Neural crest cell (in vitro differentiated cells): ENCODE measurements around the gene RAPGEF5. TPM values are rescaled to one million over a fixed set of nuclear protein-coding genes. Genes with fewer than 3 reads are reported as not detected.

ENCODE experiments used
- DNase-seq: peaks from one replicate; pipeline ENCODE4 v3.0.0; 2021; ENCODE audit warnings: low read depth, mixed read lengths, low spot score
- H3K27ac Mint-ChIP-seq: one replicate; pipeline ENCODE4 v1.8.0; 2021; ENCODE audit warnings: mild to moderate bottlenecking, mixed read lengths; ENCODE audit not compliant: unreplicated experiment
- H3K27me3 Mint-ChIP-seq: 2 replicates; pipeline ENCODE4 v1.8.0; 2021; ENCODE audit warnings: low read depth, mild to moderate bottlenecking, mixed read lengths
- H3K36me3 Mint-ChIP-seq: 2 replicates; pipeline ENCODE4 v1.8.0; 2021; ENCODE audit warnings: low read depth, mild to moderate bottlenecking, mixed read lengths
- H3K4me1 Mint-ChIP-seq: 2 replicates; pipeline ENCODE4 v1.8.0; 2021; ENCODE audit warnings: mixed read lengths
- H3K4me3 Mint-ChIP-seq: one replicate; pipeline ENCODE4 v1.8.0; 2021; ENCODE audit warnings: mild to moderate bottlenecking, mixed read lengths
- H3K9me3 Mint-ChIP-seq: 2 replicates; pipeline ENCODE4 v1.8.0; 2021; ENCODE audit warnings: mixed read lengths
- CTCF ChIP-seq: fragments of 200-600 bp; sonication (generic); conservative IDR thresholded peaks from 2 replicates; pipeline ENCODE4 v1.5.0; 2021; ENCODE audit warnings: antibody characterized with exemption, mild to moderate bottlenecking
- total RNA-seq: library from RNA; stranded (reverse); gene quantifications from 2 replicates; pipeline ENCODE4 v1.2.1, GENCODE V29; 2021

Gene RAPGEF5
- total RNA-seq, 1 donor from 2014 or later: 6.0 TPM

GRCh38 chr7:22278660-22279059 is 78.3 kb downstream of the RAPGEF5 start:
- no peak for DNase-seq
- Mint-ChIP-seq H3K36me3 (peaks cover 2% of the 10 kb centered on the region), H3K4me3 (no peak overlapping the region), H3K27me3 (no peaks in the 10 kb centered on the region), H3K4me1 (no peaks in the 10 kb centered on the region), H3K9me3 (peaks cover 3% of the 10 kb centered on the region), H3K27ac (no peak overlapping the region)
- no peak for TF ChIP-seq CTCF

- DNase-seq: no peak
- Mint-ChIP-seq H3K9me3 (peaks cover 3% of the 10 kb centered on the region), H3K4me1 (no peaks in the 10 kb centered on the region), H3K36me3 (peaks cover 2% of the 10 kb centered on the region), H3K4me3 (no peak overlapping the region), H3K27me3 (no peaks in the 10 kb centered on the region), H3K27ac (no peak overlapping the region)
- no peak for TF ChIP-seq CTCF
These were observed 79.6 kb downstream of the RAPGEF5 start for GRCh38 chr7:22277375-22277774.

GRCh38 chr7:22275661-22276060 is 81.3 kb downstream of the RAPGEF5 start:
- Mint-ChIP-seq H3K36me3 (peaks cover 2% of the 10 kb centered on the region), H3K9me3 (peaks cover 3% of the 10 kb centered on the region), H3K4me1 (no peaks in the 10 kb centered on the region), H3K27me3 (no peaks in the 10 kb centered on the region), H3K4me3 (no peak overlapping the region), H3K27ac (no peak overlapping the region)
- no peak for TF ChIP-seq CTCF
- no peak for DNase-seq

GRCh38 chr7:22271311-22271710 is 85.6 kb downstream of the RAPGEF5 start:
- Mint-ChIP-seq H3K4me3 (no peak overlapping the region), H3K4me1 (peaks cover 15% of the 10 kb centered on the region), H3K9me3 (peaks cover 2% of the 10 kb centered on the region), H3K36me3 (peaks cover 2% of the 10 kb centered on the region), H3K27ac (no peak overlapping the region), H3K27me3 (no peaks in the 10 kb centered on the region)
- DNase-seq: no peak
- no peak for TF ChIP-seq CTCF

GRCh38 chr7:22270371-22270770 is 86.6 kb downstream of the RAPGEF5 start:
- no peaks in the 10 kb centered on the region for H3K9me3 Mint-ChIP-seq
- H3K36me3 Mint-ChIP-seq: peaks cover 2% of the 10 kb centered on the region
- no peak overlapping the region for H3K27ac Mint-ChIP-seq
- no peak for DNase-seq
- peaks cover 15% of the 10 kb centered on the region for H3K4me1 Mint-ChIP-seq
- no peak overlapping the region for H3K4me3 Mint-ChIP-seq
- no peaks in the 10 kb centered on the region for H3K27me3 Mint-ChIP-seq
- TF ChIP-seq CTCF: no peak

GRCh38 chr7:22269963-22270362 is 87.0 kb downstream of the RAPGEF5 start:
- H3K27me3 Mint-ChIP-seq: no peaks in the 10 kb centered on the region
- H3K27ac Mint-ChIP-seq: no peak overlapping the region
- DNase-seq: no peak
- peaks cover 15% of the 10 kb centered on the region for H3K4me1 Mint-ChIP-seq
- no peak for TF ChIP-seq CTCF
- H3K9me3 Mint-ChIP-seq: no peaks in the 10 kb centered on the region
- H3K36me3 Mint-ChIP-seq: peaks cover 2% of the 10 kb centered on the region
- H3K4me3 Mint-ChIP-seq: no peak overlapping the region
